Measurements from ENCODE around the gene ST8SIA4. TPM values are rescaled to one million over a fixed set of nuclear protein-coding genes. Genes with fewer than 3 reads are reported as not detected.

The ST8SIA4 gene
- total and polyA plus RNA-seq, 12 donors, result 0.70 to 12.9 (median 4.5) TPM

- H3K27me3 ChIP-seq, result no peaks in the 10 kb centered on the region
- DNase-seq (no peak), ATAC-seq (no peak)
- H3K4me3 ChIP-seq, result no peak overlapping the region
- no peak for TF ChIP-seq CTCF (IDR thresholded peaks at IDR 0.05)
- WGBS, 2 donors, result 90 to 92% methylated on average over 3 of the region's 3 CpGs
- no peak overlapping the region for H3K27ac ChIP-seq
- H3K9me3 ChIP-seq, result peaks cover 0 to 4% (median 0%) of the 10 kb centered on the region in 11 donors
- intact Hi-C loops (cut with DNase I), result no loop called here
- peaks cover 0 to 21% (median 0%) of the 10 kb centered on the region in 9 donors for H3K36me3 ChIP-seq
- H3K4me1 ChIP-seq, result no peaks in the 10 kb centered on the region
Measured at GRCh38 chr5:100867039-100867562, 36.0 kb downstream of the ST8SIA4 start.

GRCh38 chr5:100864931-100865330, 38.2 kb downstream of the ST8SIA4 start:
- TF ChIP-seq CTCF (IDR thresholded peaks at IDR 0.05), result no peak
- Histone ChIP-seq H3K9me3 (no peaks in the 10 kb centered on the region), H3K4me3 (no peak overlapping the region), H3K27ac (no peak overlapping the region), H3K4me1 (no peaks in the 10 kb centered on the region), H3K27me3 (no peaks in the 10 kb centered on the region), H3K36me3 (peaks cover 0 to 14% (median 0%) of the 10 kb centered on the region in 9 donors)
- ATAC-seq (no peak), DNase-seq (no peak)
- intact Hi-C loops (cut with DNase I), result no loop called here
- 80% methylated on average over 2 of the region's 2 CpGs for WGBS, 2 donors

GRCh38 chr5:100863739-100864138, 39.3 kb downstream of the ST8SIA4 start:
- Histone ChIP-seq H3K27ac (no peak overlapping the region), H3K4me1 (no peaks in the 10 kb centered on the region), H3K36me3 (peaks cover 0 to 6% (median 0%) of the 10 kb centered on the region in 9 donors), H3K9me3 (no peaks in the 10 kb centered on the region), H3K27me3 (no peaks in the 10 kb centered on the region), H3K4me3 (no peak overlapping the region)
- WGBS, 2 donors, result 96 to 98% methylated on average over 2 of the region's 2 CpGs
- no peak for DNase-seq
- TF ChIP-seq CTCF (IDR thresholded peaks at IDR 0.05), result no peak
- no peak for ATAC-seq
- intact Hi-C loops (cut with DNase I), result no loop called here

- no peak for TF ChIP-seq CTCF (IDR thresholded peaks at IDR 0.05)
- ATAC-seq, result no peak
- H3K4me3 ChIP-seq, result no peak overlapping the region
Measured at GRCh38 chr5:100861148-100861547, 41.9 kb downstream of the ST8SIA4 start.

More at GRCh38 chr5:100861148-100861547, 41.9 kb downstream of the ST8SIA4 start:
- intact Hi-C loops (cut with DNase I), result no loop called here
- Histone ChIP-seq H3K27ac (no peak overlapping the region), H3K9me3 (no peaks in the 10 kb centered on the region), H3K4me1 (peaks cover 0 to 22% (median 0%) of the 10 kb centered on the region in 9 donors), H3K27me3 (no peaks in the 10 kb centered on the region), H3K36me3 (peaks cover 0 to 7% (median 0%) of the 10 kb centered on the region in 9 donors)
- DNase-seq, result no peak
- 94 to 96% methylated on average over 3 of the region's 3 CpGs for WGBS, 2 donors
